Neuron (in vitro differentiated cells): ENCODE measurements around the gene TMEM131L.
"Not testable (repeated sequence)": the region's sequence is repeated elsewhere in the genome, so short reads cannot be mapped to it uniquely, and the experiment has no call there.

Experiments
- H2AFZ ChIP-seq: one replicate; pipeline ENCODE4 v1.6.1; 2013; ENCODE audit warnings: low read depth, mild to moderate bottlenecking, inconsistent platforms, low read length, moderate library complexity
- H3K27me3 ChIP-seq: one replicate; pipeline ENCODE4 v1.6.1; 2013; ENCODE audit warnings: low read length; ENCODE audit not compliant: insufficient read depth
- H3K36me3 ChIP-seq: one replicate; pipeline ENCODE4 v1.6.1; 2013; ENCODE audit warnings: low read length; ENCODE audit not compliant: insufficient read depth
- H3K4me1 ChIP-seq: one replicate; pipeline ENCODE4 v1.6.1; 2013; ENCODE audit warnings: low read length; ENCODE audit not compliant: insufficient read depth
- H3K4me3 ChIP-seq: 2 replicates; pipeline ENCODE4 v1.5.1; 2013; ENCODE audit warnings: mild to moderate bottlenecking, low read length, moderate library complexity
- H3K9me3 ChIP-seq: one replicate; pipeline ENCODE4 v1.6.1; 2013; ENCODE audit warnings: low read length

Gene TMEM131L

GRCh38 chr4:153509212-153509611 is 43.1 kb downstream of the TMEM131L start:
- H3K36me3 ChIP-seq, H3K4me1 ChIP-seq, H2AFZ ChIP-seq, H3K27me3 ChIP-seq, H3K4me3 ChIP-seq: not testable (repeated sequence)
- peaks cover 14% of the 10 kb centered on the region for H3K9me3 ChIP-seq

GRCh38 chr4:153509724-153510123 is 43.6 kb downstream of the TMEM131L start:
- peaks cover 4% of the 10 kb centered on the region for H3K4me1 ChIP-seq
- peaks cover 12% of the 10 kb centered on the region for H3K9me3 ChIP-seq
- H3K4me3 ChIP-seq = no peak overlapping the region
- H3K27me3 ChIP-seq = no peaks in the 10 kb centered on the region
- no peak overlapping the region for H2AFZ ChIP-seq
- H3K36me3 ChIP-seq = peaks cover 6% of the 10 kb centered on the region

GRCh38 chr4:153510252-153511001 is 44.3 kb downstream of the TMEM131L start:
- Histone ChIP-seq H3K9me3 (peaks cover 8% of the 10 kb centered on the region), H3K36me3 (peaks cover 6% of the 10 kb centered on the region), H3K4me1 (peaks cover 4% of the 10 kb centered on the region), H2AFZ (no peak overlapping the region), H3K27me3 (no peaks in the 10 kb centered on the region), H3K4me3 (no peak overlapping the region)

GRCh38 chr4:153511104-153511503 is 44.9 kb downstream of the TMEM131L start:
- H3K4me1 ChIP-seq = peaks cover 4% of the 10 kb centered on the region
- H3K9me3 ChIP-seq = peaks cover 5% of the 10 kb centered on the region
- H3K4me3 ChIP-seq = no peak overlapping the region
- H3K27me3 ChIP-seq = no peaks in the 10 kb centered on the region
- H2AFZ ChIP-seq = no peak overlapping the region
- H3K36me3 ChIP-seq = peaks cover 6% of the 10 kb centered on the region

- peaks cover 4% of the 10 kb centered on the region for H3K4me1 ChIP-seq
- peaks cover 6% of the 10 kb centered on the region for H3K36me3 ChIP-seq
- peaks cover 5% of the 10 kb centered on the region for H3K9me3 ChIP-seq
- H3K4me3 ChIP-seq = no peak overlapping the region
- no peaks in the 10 kb centered on the region for H3K27me3 ChIP-seq
- H2AFZ ChIP-seq = no peak overlapping the region
These were observed 46.1 kb downstream of the TMEM131L start for GRCh38 chr4:153512162-153512852.

DNA sequence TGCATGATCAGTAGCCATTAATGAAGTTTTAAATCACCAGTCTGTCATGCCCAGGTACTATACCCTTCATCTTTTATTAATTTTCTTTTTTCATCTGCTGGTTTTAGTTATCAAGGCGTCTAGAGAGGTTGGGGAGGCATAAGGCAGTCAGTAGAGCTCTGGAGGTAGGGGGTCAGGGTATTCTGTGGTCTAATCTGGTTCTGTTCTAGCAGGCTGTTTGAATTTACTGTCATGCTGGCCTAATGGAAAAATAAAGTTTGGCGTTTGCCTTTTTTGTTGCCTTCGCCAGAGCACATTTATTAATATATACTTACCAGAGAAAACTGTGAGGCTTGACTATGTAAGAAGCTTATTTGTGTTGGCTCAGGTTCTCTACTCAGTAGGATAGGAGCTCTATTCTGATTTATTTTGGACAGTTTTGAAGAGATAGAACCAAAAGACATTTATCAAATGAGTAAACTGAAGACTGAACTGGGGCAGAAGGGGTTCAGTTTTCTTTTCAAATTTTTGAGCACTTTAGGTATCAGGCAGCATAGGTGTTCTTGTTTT is 46.9 kb downstream of the TMEM131L start:
- no peaks in the 10 kb centered on the region for H3K27me3 ChIP-seq
- H3K4me3 ChIP-seq = no peak overlapping the region
- peaks cover 5% of the 10 kb centered on the region for H3K9me3 ChIP-seq
- H2AFZ ChIP-seq = no peak overlapping the region
- peaks cover 4% of the 10 kb centered on the region for H3K4me1 ChIP-seq
- peaks cover 6% of the 10 kb centered on the region for H3K36me3 ChIP-seq

DNA sequence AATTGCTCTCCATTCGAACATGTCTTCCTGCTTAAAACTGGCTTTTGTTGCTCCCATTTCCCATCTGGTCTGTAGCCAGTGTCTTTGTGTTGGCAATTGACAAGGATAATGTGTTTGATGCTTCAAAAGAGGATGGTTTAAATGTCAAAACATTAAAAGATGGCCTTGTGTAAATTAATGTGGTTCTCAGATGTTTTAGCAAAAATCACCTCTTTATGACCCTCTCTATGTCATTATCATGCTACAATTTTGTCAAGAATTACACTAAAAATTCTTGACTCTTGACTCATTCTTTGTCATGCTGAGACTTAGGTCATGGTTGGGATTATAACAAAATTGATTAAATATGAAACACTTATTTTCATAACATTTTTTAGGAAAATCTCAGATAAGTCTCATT is 47.4 kb downstream of the TMEM131L start:
- Histone ChIP-seq H2AFZ (no peak overlapping the region), H3K36me3 (peaks cover 5% of the 10 kb centered on the region), H3K9me3 (peaks cover 5% of the 10 kb centered on the region), H3K4me1 (peaks cover 4% of the 10 kb centered on the region), H3K27me3 (no peaks in the 10 kb centered on the region), H3K4me3 (no peak overlapping the region)

DNA sequence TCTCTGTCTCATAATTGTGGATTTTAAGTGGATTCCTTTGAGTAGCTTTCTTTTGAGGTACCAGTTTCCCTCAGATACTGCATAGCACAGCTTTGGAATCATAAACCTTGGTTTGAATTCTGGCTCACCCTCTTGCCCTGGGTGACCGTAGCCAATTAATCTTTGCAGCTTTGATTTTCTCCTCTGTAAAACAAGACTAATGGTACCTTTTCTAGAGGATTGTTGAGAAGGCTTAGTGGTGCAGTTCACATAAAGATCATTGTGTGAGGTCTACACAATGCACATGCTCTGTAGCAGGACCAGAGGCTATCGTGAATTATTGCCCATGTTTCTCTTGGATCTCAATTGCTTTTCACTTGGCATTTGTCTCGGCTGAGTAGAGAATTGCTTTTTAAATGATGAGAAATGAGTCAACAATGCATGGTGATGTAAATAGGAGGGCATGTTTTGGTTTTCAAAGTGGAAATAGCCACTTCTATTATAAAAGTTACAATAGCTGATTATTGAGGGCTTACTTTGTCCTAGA is 47.9 kb downstream of the TMEM131L start:
- Histone ChIP-seq H3K4me1 (peaks cover 4% of the 10 kb centered on the region), H3K4me3 (no peak overlapping the region), H3K27me3 (no peaks in the 10 kb centered on the region), H3K9me3 (peaks cover 5% of the 10 kb centered on the region), H2AFZ (no peak overlapping the region), H3K36me3 (peaks cover 2% of the 10 kb centered on the region)

DNA sequence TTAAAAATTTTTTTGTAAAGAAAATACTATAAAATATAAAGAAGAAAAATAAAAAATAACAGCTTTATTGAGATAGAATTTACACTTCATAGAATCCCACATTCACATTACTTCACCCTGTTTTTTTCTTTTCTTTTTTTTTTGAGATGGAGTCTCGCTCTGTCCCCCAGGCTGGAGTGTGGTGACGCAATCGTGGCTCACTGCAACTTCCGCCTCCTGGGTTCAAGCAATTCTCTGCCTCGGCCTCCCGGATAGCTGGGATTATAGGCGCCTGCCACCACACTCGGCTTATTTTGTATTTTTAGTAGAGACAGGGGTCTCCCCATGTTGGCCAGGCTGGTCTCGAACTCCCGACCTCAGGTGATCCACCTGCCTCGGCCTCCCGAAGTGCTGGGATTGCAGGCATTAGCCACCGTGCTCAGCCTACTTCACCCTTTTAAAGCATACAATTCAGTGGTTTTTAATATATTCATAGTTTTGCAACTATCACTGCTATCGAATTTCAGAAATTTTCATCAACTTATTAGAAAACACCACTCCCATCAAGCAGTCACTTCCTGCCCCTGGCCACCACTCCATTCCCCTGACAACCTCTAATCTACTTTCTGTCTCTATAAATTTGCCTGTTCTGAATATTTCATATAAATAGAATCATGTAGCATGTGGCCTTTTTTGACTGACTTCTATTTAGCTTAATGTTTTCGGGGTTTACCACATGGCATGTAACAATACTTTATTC is 48.7 kb downstream of the TMEM131L start:
- peaks cover 4% of the 10 kb centered on the region for H3K4me1 ChIP-seq
- peaks cover 5% of the 10 kb centered on the region for H3K9me3 ChIP-seq
- no peaks in the 10 kb centered on the region for H3K27me3 ChIP-seq
- H3K36me3 ChIP-seq = no peaks in the 10 kb centered on the region
- H2AFZ ChIP-seq = no peak overlapping the region
- no peak overlapping the region for H3K4me3 ChIP-seq

DNA sequence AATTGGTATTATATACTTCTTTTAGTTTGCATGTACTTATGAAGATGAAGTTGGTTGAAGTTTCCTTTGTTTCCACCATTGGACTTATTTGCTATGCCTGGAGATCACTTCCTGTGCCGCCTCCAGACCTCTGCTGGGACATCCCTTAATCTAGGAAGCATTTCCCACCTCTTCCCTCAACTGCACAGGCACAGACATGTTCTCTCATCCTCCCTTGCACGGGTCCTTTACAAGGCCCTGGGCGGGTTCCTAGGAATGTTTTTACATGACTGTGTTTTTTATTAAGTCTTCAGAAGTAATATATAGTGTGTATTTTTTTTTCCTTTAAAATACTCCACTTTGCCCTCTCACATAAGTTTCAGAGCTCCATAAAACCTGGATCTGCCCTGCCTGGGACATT is 51.0 kb downstream of the TMEM131L start:
- peaks cover 4% of the 10 kb centered on the region for H3K4me1 ChIP-seq
- no peak overlapping the region for H3K4me3 ChIP-seq
- no peaks in the 10 kb centered on the region for H3K36me3 ChIP-seq
- H3K9me3 ChIP-seq = peaks cover 2% of the 10 kb centered on the region
- H3K27me3 ChIP-seq = no peaks in the 10 kb centered on the region
- no peak overlapping the region for H2AFZ ChIP-seq

DNA sequence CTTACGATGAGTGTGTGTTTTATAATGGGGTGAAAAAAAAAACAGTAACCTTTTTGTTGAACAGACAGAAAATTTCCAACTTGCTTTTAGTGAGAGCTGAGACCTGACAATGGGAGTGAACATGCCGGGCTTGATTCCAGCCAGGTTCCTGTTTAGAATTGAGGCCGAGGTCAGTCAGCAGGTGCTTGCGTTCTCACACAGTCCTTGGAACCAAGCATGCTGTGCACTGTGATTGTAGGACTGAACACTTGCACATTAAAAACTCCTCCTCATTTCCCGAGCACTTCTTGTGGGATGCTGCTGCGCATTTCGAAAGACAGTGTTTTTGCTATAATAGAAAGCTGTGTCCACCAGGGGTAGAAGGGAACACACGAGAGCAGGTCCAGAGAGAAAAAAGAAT is 51.8 kb downstream of the TMEM131L start:
- Histone ChIP-seq H3K9me3 (peaks cover 2% of the 10 kb centered on the region), H2AFZ (no peak overlapping the region), H3K4me3 (no peak overlapping the region), H3K36me3 (no peaks in the 10 kb centered on the region), H3K27me3 (no peaks in the 10 kb centered on the region), H3K4me1 (peaks cover 4% of the 10 kb centered on the region)

GRCh38 chr4:153518637-153519389 is 52.7 kb downstream of the TMEM131L start:
- Histone ChIP-seq H3K36me3 (no peaks in the 10 kb centered on the region), H3K4me3 (no peak overlapping the region), H3K4me1 (peaks cover 6% of the 10 kb centered on the region), H2AFZ (no peak overlapping the region), H3K27me3 (no peaks in the 10 kb centered on the region), H3K9me3 (peaks cover 2% of the 10 kb centered on the region)
